ENCODE results near the gene COX4I2. TPM values are rescaled to one million over a fixed set of nuclear protein-coding genes. Genes with fewer than 3 reads are reported as not detected.
"Not testable (repeated sequence)": the region's sequence is repeated elsewhere in the genome, so short reads cannot be mapped to it uniquely, and the experiment has no call there.

The COX4I2 gene
- total and polyA plus RNA-seq, 2 donors = 4.1 to 5.4 TPM

- peaks cover 0 to 11% of the 10 kb centered on the region in 2 donors for H3K27me3 ChIP-seq (ENCODE audit: control insufficient read depth in 2 of 2, insufficient read depth in 1 of 2, low read length in 1 of 2)
- no peak overlapping the region for H3K27ac ChIP-seq (ENCODE audit: low read depth in 1 of 2, low read length in 1 of 2)
- H3K36me3 ChIP-seq (ENCODE audit: control insufficient read depth in 2 of 2, insufficient read depth in 2 of 2, low read length in 1 of 2) = no peaks in the 10 kb centered on the region
- WGBS = 91% methylated on average over 6 of the region's 6 CpGs
- peaks cover 0 to 13% of the 10 kb centered on the region in 2 donors for H3K4me1 ChIP-seq (ENCODE audit: control insufficient read depth in 2 of 2, insufficient read depth in 2 of 2, low read length in 2 of 2)
- H3K4me3 ChIP-seq (ENCODE audit: low read length in 2 of 2) = no peak overlapping the region
- H3K9me3 ChIP-seq (ENCODE audit: control insufficient read depth in 2 of 2, insufficient read depth in 1 of 2, low read length in 1 of 2) = no peaks in the 10 kb centered on the region
- DNase-seq (ENCODE audit: low read depth in 6 of 9, low spot score in 9 of 9) = peak in 1 of 9 donors; percentile 31
Measured at GRCh38 chr20:31641391-31641790, 3.7 kb downstream of the COX4I2 start.

GRCh38 chr20:31642837-31643236 is 5.1 kb downstream of the COX4I2 start:
- Histone ChIP-seq H3K36me3 (ENCODE audit: control insufficient read depth in 2 of 2, insufficient read depth in 2 of 2, low read length in 1 of 2) (no peaks in the 10 kb centered on the region), H3K27ac (ENCODE audit: low read depth in 1 of 2, low read length in 1 of 2) (no peak overlapping the region), H3K9me3 (ENCODE audit: control insufficient read depth in 2 of 2, insufficient read depth in 1 of 2, low read length in 1 of 2) (no peaks in the 10 kb centered on the region), H3K4me1 (ENCODE audit: control insufficient read depth in 2 of 2, insufficient read depth in 2 of 2, low read length in 2 of 2) (peaks cover 0 to 13% of the 10 kb centered on the region in 2 donors), H3K4me3 (ENCODE audit: low read length in 2 of 2) (no peak overlapping the region), H3K27me3 (ENCODE audit: control insufficient read depth in 2 of 2, insufficient read depth in 1 of 2, low read length in 1 of 2) (peaks cover 0 to 10% of the 10 kb centered on the region in 2 donors)
- DNase-seq (ENCODE audit: low read depth in 6 of 9, low spot score in 9 of 9) = no peak
- 51% methylated on average over 1 of the region's 1 CpG for WGBS

- H3K4me1 ChIP-seq (ENCODE audit: control insufficient read depth in 2 of 2, insufficient read depth in 2 of 2, low read length in 2 of 2) = peaks cover 0 to 8% of the 10 kb centered on the region in 2 donors
- DNase-seq (ENCODE audit: low read depth in 6 of 9, low spot score in 9 of 9) = no peak
- 96% methylated on average over 4 of the region's 4 CpGs for WGBS
- H3K36me3 ChIP-seq (ENCODE audit: control insufficient read depth in 2 of 2, insufficient read depth in 2 of 2, low read length in 1 of 2) = no peaks in the 10 kb centered on the region
- no peaks in the 10 kb centered on the region for H3K9me3 ChIP-seq (ENCODE audit: control insufficient read depth in 2 of 2, insufficient read depth in 1 of 2, low read length in 1 of 2)
- H3K27ac ChIP-seq (ENCODE audit: low read depth in 1 of 2, low read length in 1 of 2) = no peak overlapping the region
- peaks cover 0 to 4% of the 10 kb centered on the region in 2 donors for H3K27me3 ChIP-seq (ENCODE audit: control insufficient read depth in 2 of 2, insufficient read depth in 1 of 2, low read length in 1 of 2)
- H3K4me3 ChIP-seq (ENCODE audit: low read length in 2 of 2) = no peak overlapping the region
Measured at GRCh38 chr20:31643522-31643921, 5.8 kb downstream of the COX4I2 start.

- peaks cover 0 to 4% of the 10 kb centered on the region in 2 donors for H3K27me3 ChIP-seq (ENCODE audit: control insufficient read depth in 2 of 2, insufficient read depth in 1 of 2, low read length in 1 of 2)
- H3K36me3 ChIP-seq (ENCODE audit: control insufficient read depth in 2 of 2, insufficient read depth in 2 of 2, low read length in 1 of 2) = no peaks in the 10 kb centered on the region
- H3K4me3 ChIP-seq (ENCODE audit: low read length in 2 of 2) = no peak overlapping the region
- no peak overlapping the region for H3K27ac ChIP-seq (ENCODE audit: low read depth in 1 of 2, low read length in 1 of 2)
- no peaks in the 10 kb centered on the region for H3K9me3 ChIP-seq (ENCODE audit: control insufficient read depth in 2 of 2, insufficient read depth in 1 of 2, low read length in 1 of 2)
- WGBS = 92% methylated on average over 8 of the region's 8 CpGs
- DNase-seq (ENCODE audit: low read depth in 6 of 9, low spot score in 9 of 9) = no peak
- H3K4me1 ChIP-seq (ENCODE audit: control insufficient read depth in 2 of 2, insufficient read depth in 2 of 2, low read length in 2 of 2) = peaks cover 0 to 6% of the 10 kb centered on the region in 2 donors
Measured at GRCh38 chr20:31644701-31645100, 7.0 kb downstream of the COX4I2 start.

GRCh38 chr20:31648104-31648503 is 10.4 kb downstream of the COX4I2 start:
- not testable (repeated sequence) for H3K27ac ChIP-seq (ENCODE audit: low read depth in 1 of 2, low read length in 1 of 2); H3K4me1 ChIP-seq (ENCODE audit: control insufficient read depth in 2 of 2, insufficient read depth in 2 of 2, low read length in 2 of 2); DNase-seq (ENCODE audit: low read depth in 6 of 9, low spot score in 9 of 9); H3K4me3 ChIP-seq (ENCODE audit: low read length in 2 of 2); H3K27me3 ChIP-seq (ENCODE audit: control insufficient read depth in 2 of 2, insufficient read depth in 1 of 2, low read length in 1 of 2); H3K36me3 ChIP-seq (ENCODE audit: control insufficient read depth in 2 of 2, insufficient read depth in 2 of 2, low read length in 1 of 2); H3K9me3 ChIP-seq (ENCODE audit: control insufficient read depth in 2 of 2, insufficient read depth in 1 of 2, low read length in 1 of 2)
- 97% methylated on average over 3 of the region's 3 CpGs for WGBS

- no peak for DNase-seq (ENCODE audit: low read depth in 6 of 9, low spot score in 9 of 9)
Measured at GRCh38 chr20:31652917-31653396, 15.2 kb downstream of the COX4I2 start.

GRCh38 chr20:31653561-31653960 is 15.8 kb downstream of the COX4I2 start:
- no peak for DNase-seq (ENCODE audit: low read depth in 6 of 9, low spot score in 9 of 9)
- Histone ChIP-seq H3K4me1 (ENCODE audit: control insufficient read depth in 2 of 2, insufficient read depth in 2 of 2, low read length in 2 of 2) (peaks cover 0 to 4% of the 10 kb centered on the region in 2 donors), H3K27ac (ENCODE audit: low read depth in 1 of 2, low read length in 1 of 2) (no peak overlapping the region), H3K4me3 (ENCODE audit: low read length in 2 of 2) (no peak overlapping the region), H3K36me3 (ENCODE audit: control insufficient read depth in 2 of 2, insufficient read depth in 2 of 2, low read length in 1 of 2) (no peaks in the 10 kb centered on the region), H3K9me3 (ENCODE audit: control insufficient read depth in 2 of 2, insufficient read depth in 1 of 2, low read length in 1 of 2) (no peaks in the 10 kb centered on the region), H3K27me3 (ENCODE audit: control insufficient read depth in 2 of 2, insufficient read depth in 1 of 2, low read length in 1 of 2) (no peaks in the 10 kb centered on the region)
- WGBS = 61% methylated on average over 5 of the region's 5 CpGs

More at GRCh38 chr20:31652917-31653396, 15.2 kb downstream of the COX4I2 start:
- Histone ChIP-seq H3K27ac (ENCODE audit: low read depth in 1 of 2, low read length in 1 of 2) (no peak overlapping the region), H3K36me3 (ENCODE audit: control insufficient read depth in 2 of 2, insufficient read depth in 2 of 2, low read length in 1 of 2) (no peaks in the 10 kb centered on the region), H3K27me3 (ENCODE audit: control insufficient read depth in 2 of 2, insufficient read depth in 1 of 2, low read length in 1 of 2) (no peaks in the 10 kb centered on the region), H3K9me3 (ENCODE audit: control insufficient read depth in 2 of 2, insufficient read depth in 1 of 2, low read length in 1 of 2) (no peaks in the 10 kb centered on the region), H3K4me3 (ENCODE audit: low read length in 2 of 2) (no peak overlapping the region), H3K4me1 (ENCODE audit: control insufficient read depth in 2 of 2, insufficient read depth in 2 of 2, low read length in 2 of 2) (peaks cover 0 to 4% of the 10 kb centered on the region in 2 donors)
- WGBS = 94% methylated on average over 5 of the region's 5 CpGs

- no peak for DNase-seq (ENCODE audit: low read depth in 6 of 9, low spot score in 9 of 9)
- WGBS = 97% methylated on average over 5 of the region's 5 CpGs
- H3K27ac ChIP-seq (ENCODE audit: low read depth in 1 of 2, low read length in 1 of 2) = no peak overlapping the region
- H3K36me3 ChIP-seq (ENCODE audit: control insufficient read depth in 2 of 2, insufficient read depth in 2 of 2, low read length in 1 of 2) = no peaks in the 10 kb centered on the region
- H3K4me3 ChIP-seq (ENCODE audit: low read length in 2 of 2) = no peak overlapping the region
- H3K9me3 ChIP-seq (ENCODE audit: control insufficient read depth in 2 of 2, insufficient read depth in 1 of 2, low read length in 1 of 2) = no peaks in the 10 kb centered on the region
- H3K27me3 ChIP-seq (ENCODE audit: control insufficient read depth in 2 of 2, insufficient read depth in 1 of 2, low read length in 1 of 2) = no peaks in the 10 kb centered on the region
- H3K4me1 ChIP-seq (ENCODE audit: control insufficient read depth in 2 of 2, insufficient read depth in 2 of 2, low read length in 2 of 2) = peaks cover 0 to 4% of the 10 kb centered on the region in 2 donors
Measured at GRCh38 chr20:31654534-31654933, 16.8 kb downstream of the COX4I2 start.

- Histone ChIP-seq H3K27me3 (ENCODE audit: control insufficient read depth in 2 of 2, insufficient read depth in 1 of 2, low read length in 1 of 2) (no peaks in the 10 kb centered on the region), H3K9me3 (ENCODE audit: control insufficient read depth in 2 of 2, insufficient read depth in 1 of 2, low read length in 1 of 2) (no peaks in the 10 kb centered on the region), H3K36me3 (ENCODE audit: control insufficient read depth in 2 of 2, insufficient read depth in 2 of 2, low read length in 1 of 2) (peaks cover 33 to 36% of the 10 kb centered on the region in 2 donors), H3K27ac (ENCODE audit: low read depth in 1 of 2, low read length in 1 of 2) (peak overlapping the region; percentile 78 to 93), H3K4me3 (ENCODE audit: low read length in 2 of 2) (peak overlapping the region; percentile 46 to 58), H3K4me1 (ENCODE audit: control insufficient read depth in 2 of 2, insufficient read depth in 2 of 2, low read length in 2 of 2) (peaks cover 20 to 54% of the 10 kb centered on the region in 2 donors)
- WGBS = 10% methylated on average over 31 of the region's 31 CpGs
- peak in 7 of 9 donors; percentile 74 to 88 (median 79) for DNase-seq (ENCODE audit: low read depth in 6 of 9, low spot score in 9 of 9)
Measured at GRCh38 chr20:31661625-31662371, 24.1 kb downstream of the COX4I2 start.

Data from thymus (tissue), 11 donors.